SK-N-DZ (cell line): ENCODE data around the gene PPP3CB.
"Not testable (repeated sequence)": the region's sequence is repeated elsewhere in the genome, so short reads cannot be mapped to it uniquely, and the experiment has no call there.

Experiments
- DNase-seq: peaks from one replicate; pipeline ENCODE4 v3.0.0-alpha.2; 2015; ENCODE audit warnings: low spot score
- small RNA-seq, 2 experiments: library from RNA; depleted of rRNA; stranded (forward); fragments of <200 nt; gene quantifications; one replicate each; pipeline ENCODE3, GENCODE V24; 2014

Gene PPP3CB

DNA sequence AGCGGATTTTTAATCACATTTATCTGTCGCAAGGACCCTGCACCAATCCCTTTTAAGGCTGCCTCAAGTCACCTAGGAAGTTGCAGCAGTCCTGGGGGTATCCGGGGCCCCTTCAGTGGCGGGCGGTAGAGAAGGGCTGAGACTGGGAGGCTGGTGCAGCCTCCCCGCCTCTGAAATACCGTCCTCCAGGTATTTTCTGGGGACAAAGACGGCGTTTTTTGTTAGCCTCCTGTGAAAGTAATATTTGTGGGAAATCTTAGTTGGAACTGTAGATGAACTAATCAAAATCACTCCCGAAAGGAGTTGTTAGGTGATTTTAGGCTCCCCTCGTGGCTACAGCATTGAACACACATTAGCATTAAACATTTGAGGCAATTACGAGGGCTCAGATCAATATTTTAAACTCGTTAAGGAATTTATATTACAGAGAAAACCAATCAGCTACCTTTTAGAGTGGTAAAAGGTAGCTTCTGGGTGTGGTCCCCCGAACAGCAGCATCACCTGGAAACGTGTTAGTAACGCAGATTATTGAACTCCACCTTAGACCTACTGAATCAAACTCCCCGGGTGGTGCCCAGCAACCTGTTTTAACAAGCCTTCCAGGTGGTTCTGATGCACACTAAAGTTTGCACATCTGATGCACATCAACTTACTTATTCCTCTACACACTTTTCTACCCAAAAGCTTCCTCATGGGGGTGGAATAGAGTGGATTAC, 81.4 kb downstream of the PPP3CB start:
- no peak for DNase-seq

DNA sequence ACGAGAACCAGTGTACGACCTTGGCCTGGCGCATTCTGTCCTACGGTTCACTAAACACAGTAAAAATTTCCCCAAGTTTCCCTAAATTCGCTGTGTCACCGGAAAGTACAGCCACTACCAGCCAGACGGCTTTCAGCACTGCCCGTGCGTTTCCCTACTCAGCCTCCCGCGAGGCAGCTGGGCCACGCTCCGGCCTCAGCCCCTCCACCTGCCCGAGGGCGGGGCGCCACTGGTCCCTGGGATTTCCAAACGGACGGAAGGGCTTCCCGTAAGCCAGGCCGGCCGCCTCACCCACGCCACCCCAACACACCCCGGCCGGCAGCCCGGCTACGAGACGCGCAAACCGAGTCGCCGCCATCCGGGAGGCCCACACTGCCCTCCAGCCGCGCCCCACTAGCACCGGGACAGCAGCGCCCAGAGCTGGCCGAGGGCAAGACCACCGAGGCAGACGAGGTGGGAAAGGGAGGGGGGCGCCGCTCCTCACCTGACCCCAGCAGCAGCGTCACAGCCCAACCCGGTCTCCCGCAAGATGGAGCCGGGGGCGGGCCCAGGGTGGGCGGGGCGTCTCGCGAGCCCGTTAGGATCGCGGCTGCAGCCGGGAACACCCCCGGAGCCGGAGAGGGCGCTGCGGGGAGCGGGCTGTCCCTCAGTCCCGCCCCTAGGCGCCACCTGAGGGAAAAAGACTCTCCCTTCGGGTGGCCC, 82.1 kb downstream of the PPP3CB start, which contains the start of gene ANXA7:
TSS of gene ANXA7 (minus strand) at position 531 of the 702 bp plus-strand sequence. CDS start 13,202 bp downstream, outside the sequence.
- DNase-seq, result peak; percentile 88

DNA sequence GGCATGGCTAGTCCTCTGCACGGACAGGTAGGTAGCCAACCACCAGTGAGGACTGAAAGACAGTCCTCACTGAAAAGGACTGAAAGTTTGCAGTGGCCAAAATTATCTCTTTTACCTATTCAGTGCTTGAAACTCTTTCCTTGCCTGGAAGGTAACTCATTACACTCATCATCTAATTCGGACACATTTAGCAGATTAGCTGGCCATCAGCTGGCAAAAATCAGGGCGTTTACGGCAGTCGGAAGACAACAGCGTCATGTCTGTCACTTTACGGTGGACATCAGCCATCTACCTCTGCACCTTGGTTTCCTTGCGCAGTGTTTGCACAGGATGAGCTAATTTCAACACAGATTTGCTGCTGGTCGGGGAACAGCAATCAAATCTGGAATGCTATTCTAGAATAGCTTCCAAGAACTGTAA, 82.7 kb downstream of the PPP3CB start:
- DNase-seq, result peak; percentile 56

DNA sequence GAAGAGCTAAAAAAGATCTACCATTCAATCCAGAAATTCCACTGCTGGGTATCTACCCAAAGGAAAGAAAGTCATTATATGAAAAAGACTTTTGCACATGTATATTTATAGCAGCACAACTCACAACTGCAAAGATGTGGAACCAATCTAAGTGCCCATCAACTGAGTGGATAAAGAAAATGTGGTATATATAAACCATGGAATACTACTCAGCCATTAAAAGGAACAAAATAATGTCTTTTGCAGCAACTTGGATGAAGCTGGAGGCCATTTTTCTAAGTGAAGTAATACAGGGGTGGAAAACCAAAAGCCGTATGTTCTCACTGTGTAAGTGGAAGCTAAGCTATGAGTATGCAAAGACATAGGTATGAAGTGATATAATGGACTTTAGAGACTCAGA, 84.9 kb downstream of the PPP3CB start:
- DNase-seq, result no peak

DNA sequence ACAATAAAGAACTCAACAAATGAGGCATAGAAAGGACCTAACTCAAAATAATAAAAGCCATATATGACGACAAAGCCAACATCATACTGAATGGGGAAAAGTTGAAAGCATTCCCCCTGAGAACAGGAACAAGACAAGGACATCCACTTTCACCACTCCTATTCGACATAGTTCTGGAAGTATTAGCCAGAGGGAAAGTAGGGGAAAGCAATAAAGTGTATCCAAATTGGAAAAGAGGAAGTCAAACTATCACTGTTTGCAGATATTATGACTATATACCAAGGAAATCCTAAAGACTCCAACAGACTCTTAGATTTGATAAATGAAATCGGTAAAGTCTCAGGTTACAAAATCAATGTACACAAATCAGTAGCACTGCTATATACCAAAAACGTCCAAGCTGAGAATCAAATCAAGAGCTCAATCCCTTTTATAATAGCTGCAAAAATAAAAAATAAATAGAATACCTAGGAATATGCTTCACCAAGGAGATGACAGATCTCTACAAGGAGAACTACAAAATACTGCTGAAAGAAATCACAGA, 86.8 kb downstream of the PPP3CB start:
- no peak for DNase-seq

DNA sequence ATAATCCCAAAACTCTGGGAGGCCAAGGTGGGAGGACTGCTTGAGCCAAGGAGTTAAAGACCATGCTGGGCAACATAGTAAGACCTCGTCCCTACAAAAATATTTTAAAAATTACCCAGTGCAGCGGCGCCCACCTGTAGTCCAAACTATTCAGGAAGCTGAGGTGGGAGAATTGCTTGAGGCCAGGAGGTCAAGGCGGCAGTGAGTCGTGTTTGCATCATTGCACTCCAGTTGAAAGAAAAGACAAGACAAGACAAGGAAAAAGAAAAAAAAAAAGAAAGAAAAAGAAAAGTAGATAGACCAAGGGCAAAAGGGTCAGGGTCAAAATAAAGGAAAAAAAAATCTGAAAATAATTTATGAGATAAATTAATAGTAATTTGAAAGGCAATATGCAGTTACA, 87.8 kb downstream of the PPP3CB start:
- no peak for DNase-seq

DNA sequence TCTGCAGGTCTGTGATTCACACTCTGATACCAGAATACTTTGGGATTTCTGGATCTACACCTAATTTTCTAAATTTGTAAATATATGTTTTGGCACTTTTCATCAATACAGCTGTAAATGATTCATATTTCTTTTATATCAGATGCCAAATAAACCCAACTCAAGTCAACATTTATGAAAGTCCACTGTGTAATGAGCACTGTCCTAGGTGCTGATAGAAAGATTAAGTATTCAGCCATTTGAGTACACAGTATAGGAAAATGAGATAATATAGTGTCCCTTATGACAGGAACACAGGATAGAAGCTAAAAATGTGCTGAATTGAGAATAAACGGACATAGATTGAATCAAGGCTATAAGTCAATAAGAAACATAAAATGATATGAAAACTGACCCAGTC, 88.3 kb downstream of the PPP3CB start:
- no peak for DNase-seq

DNA sequence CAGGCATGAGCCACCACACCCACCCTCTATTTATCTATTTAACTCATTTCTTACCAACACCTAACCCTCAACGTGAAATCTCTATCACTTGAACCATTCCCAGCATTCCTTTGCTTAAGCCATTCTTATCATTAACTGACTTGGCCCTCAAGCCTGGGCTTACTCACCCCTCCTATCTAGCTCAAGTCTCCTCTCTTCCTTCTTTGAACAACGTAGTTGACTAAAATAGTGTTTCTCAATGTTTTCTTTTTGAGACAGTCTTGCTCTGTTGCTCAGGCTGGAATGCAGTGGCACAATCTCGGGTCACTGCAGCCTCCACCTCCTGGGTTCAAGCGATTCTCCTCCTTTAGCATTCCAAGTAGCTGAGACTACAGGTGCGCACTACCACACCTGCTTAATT, 89.0 kb downstream of the PPP3CB start:
- DNase-seq, result no peak

DNA sequence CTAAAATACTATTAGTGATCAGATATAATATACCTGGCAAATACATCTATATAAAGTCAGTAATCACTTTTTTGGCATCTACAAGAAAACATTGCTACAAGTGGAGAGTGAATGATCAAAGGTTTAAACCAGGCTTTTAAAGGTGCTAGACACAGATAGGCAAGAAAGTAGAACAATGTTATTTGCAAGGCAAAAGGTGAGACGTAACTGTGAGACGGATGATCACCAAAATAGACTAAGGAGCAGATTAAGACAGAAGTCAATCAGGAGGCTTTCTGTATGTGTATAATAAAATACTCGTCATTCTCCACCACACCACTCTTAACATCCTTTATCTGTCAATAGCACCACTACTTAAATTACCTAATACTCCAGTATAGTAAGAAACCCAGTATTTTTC, 90.3 kb downstream of the PPP3CB start:
- no peak for DNase-seq

DNA sequence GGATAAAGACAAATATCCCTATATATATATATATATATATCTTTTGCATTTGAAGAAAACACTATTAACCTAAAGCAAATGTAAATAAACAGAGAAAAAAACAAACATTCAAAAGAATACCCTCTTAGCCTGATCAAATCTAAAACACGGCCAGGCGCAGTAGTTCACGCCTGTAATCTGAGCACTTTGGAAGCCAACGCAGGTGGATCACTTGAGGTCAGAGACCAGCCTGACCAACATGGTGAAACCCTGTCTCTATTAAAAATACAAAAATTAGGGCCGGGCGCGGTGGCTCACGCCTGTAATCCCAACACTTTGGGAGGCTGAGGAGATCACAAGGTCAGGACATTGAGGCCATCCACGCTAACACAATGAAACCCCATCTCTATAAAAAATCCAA, 91.1 kb downstream of the PPP3CB start:
- no peak for DNase-seq

DNA sequence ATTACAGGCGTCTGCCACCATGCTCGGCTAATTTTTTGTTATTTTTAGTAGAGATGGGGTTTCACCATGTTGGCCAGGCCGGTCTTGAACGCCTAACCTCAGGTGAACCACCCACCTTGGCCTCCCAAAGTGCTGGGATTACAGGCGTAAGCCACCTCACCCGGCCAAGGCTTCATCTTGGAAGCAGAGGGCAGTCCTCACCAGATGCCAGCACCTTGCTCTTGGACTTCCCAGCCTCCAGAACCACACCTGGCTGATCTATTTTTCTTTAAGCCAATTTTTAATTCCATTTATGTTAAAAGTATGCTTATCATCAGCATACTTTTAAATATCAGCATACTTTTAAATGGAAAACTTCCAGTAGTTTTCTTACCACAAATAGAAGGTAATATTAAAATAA, 94.2 kb downstream of the PPP3CB start:
- DNase-seq, result no peak

DNA sequence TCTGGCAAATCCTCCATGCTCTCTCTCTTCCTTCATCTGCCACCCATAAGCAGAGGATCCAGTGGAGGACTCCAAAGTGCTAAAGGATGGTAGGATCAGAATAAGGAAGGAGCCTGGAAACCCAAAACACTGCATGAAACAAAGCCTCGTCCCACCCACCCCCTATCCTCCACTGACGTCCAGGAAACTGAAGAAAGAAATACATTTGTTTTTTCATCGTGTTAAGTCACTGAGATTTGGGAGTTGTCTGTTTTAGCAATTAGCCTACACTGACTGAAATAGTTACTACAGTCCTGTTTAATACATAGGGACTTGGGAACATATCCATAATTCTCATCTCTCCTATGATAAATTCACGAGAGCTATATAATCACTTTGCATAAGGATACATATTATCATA, 96.8 kb downstream of the PPP3CB start:
- DNase-seq, result no peak

DNA sequence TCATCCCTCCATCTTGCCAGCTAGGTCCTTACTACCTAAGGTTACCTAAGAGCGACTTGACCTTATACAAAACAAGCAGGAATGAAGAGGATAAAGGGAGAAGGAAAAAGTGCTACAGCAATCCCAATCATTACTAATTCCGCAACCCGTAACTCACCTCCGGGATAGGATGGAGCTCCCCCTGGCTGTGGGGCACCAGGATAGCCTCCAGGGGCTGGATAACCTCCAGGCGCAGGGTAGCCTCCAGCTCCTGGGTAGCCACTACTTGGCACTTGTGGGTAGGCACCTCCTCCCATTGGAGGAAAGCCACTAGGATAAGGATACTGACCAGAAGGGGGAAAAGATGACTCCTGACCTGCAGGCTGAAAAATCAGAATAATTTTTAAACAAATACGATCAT, 97.8 kb downstream of the PPP3CB start:
- DNase-seq, result no peak

DNA sequence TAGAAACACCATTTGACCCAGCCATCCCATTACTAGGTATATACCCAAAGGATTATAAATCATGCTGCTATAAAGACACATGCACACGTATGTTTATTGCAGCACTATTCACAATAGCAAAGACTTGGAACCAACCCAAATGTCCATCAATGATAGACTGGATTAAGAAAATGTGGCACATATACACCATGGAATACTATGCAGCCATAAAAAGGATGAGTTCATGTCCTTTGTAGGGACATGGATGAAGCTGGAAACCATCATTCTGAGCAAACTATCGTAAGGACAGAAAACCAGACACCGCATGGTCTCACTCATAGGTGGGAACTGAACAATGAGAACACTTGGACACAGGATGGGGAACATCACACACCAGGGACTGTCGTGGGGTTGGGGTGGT, 101.5 kb downstream of the PPP3CB start:
- not testable (repeated sequence) for DNase-seq

DNA sequence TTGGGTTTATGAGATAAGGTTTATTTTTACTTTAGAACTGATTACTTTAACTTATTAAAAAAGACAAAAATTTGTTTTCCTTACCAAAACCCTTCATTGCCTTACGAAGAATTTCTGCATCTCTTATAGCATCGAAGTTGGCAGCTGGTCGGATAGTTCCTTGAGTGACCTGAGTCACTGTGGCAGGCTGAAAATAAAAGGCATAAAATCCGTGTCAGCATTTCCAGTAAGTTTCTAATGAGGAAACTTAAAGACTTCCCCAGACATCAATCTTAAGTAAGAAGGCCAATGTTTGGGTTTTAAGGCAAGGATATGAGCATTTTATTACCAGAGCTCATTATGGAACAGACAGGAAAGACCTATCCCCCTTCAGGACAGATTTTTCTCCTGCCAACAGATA, 107.6 kb downstream of the PPP3CB start:
- no peak for DNase-seq

DNA sequence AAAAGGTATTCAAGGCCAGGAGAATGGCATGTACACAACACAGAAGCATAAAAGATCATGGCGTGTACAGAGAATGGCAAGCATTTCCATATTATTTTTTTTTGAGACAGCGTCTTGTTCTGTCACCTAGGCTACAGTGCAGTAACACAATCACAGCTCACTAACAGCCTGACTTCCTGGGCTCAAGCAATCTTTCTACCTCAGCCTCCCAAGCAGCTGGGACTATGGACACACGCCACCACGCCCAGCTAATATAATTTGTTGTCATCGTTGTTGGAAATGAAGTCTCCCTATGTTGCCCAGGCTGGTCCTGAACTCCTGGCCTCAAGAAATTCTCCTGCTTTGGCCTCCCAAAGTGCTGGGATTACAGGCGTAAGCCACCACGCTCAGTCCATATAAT, 109.2 kb downstream of the PPP3CB start:
- DNase-seq, result no peak

Small RNAs within 50 kb of the gene (small RNA-seq; reads per million reads assigned to genes)
- gene RNU6-883P, result 0 reads per million in 2 experiments
